Left ventricle myocardium inferior (tissue), 1 donor: ENCODE results near the gene DHCR7. TPM values are rescaled to one million over a fixed set of nuclear protein-coding genes. Genes with fewer than 3 reads are reported as not detected.

Experiments
- DNase-seq: peaks from one replicate; pipeline ENCODE4 v3.0.0-alpha.2; 2020
- H3K27ac ChIP-seq: fragments of 200-600 bp; replicated peaks from 2 replicates; pipeline ENCODE4 v1.8.0; 2021
- H3K27me3 ChIP-seq: fragments of 200-600 bp; 2 replicates; pipeline ENCODE4 v1.8.0; 2021; ENCODE audit warnings: low read depth
- H3K36me3 ChIP-seq: fragments of 200-600 bp; 2 replicates; pipeline ENCODE4 v1.8.0; 2021
- H3K4me1 ChIP-seq: fragments of 200-600 bp; 2 replicates; pipeline ENCODE4 v1.8.0; 2021
- H3K4me3 ChIP-seq: fragments of 200-600 bp; 2 replicates; pipeline ENCODE4 v1.8.0; 2021; ENCODE audit warnings: mild to moderate bottlenecking, moderate library complexity
- H3K9me3 ChIP-seq: fragments of 200-600 bp; replicated peaks from 2 replicates; pipeline ENCODE4 v1.8.0; 2021
- intact Hi-C: fragments of 100-400 bp; cut with micrococcal nuclease; formaldehyde crosslinking; loops from one replicate; pipeline ENCODE4 v1.11.0; 2022
- total RNA-seq: library from RNA; stranded (reverse); fragmentation: NEBNext Ultra II Directional; extraction: Animal tissue kit (Norgen Biotek cat#: 25700); gene quantifications from one replicate; pipeline ENCODE4 v1.2.1, GENCODE V29; 2021
- TF ChIP-seq, protein P1 (sequence below): fragments of 200-600 bp; IDR thresholded peaks from 2 replicates; pipeline ENCODE4 v1.8.0; 2021; ENCODE audit warnings: antibody characterized with exemption, mild to moderate bottlenecking, borderline replicate concordance
- donor health status: DM: no; HTN: yes; CAD: no; lungs with severe emphysema.

DHCR7 gene
- total RNA-seq, 1 donor from 2014 or later: 39.1 TPM

DNA sequence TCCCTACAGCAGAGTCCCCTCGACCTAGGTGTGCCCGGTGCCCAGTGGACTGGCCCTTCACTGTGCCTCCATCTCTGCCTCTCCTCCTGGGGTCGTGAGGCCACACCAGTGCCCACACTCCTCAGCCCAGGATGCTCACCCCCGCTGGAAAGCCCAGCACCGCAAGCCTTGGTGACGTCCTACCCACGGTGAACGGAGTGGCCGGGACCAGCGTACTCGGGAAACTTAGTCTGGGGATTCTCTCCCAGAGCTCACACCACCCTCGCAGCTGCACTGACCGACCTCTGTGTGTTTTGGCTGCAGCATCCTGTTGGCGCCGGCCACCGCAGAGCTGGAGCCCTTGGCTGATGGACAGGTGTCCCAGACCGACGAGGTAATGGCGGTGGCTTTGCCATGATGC is 43.3 kb upstream of the DHCR7 start:
- no peak for DNase-seq
- H3K27ac ChIP-seq: no peak overlapping the region
- H3K36me3 ChIP-seq: peaks cover 65% of the 10 kb centered on the region
- H3K4me1 ChIP-seq: peaks cover 9% of the 10 kb centered on the region
- TF ChIP-seq, protein P1, sequence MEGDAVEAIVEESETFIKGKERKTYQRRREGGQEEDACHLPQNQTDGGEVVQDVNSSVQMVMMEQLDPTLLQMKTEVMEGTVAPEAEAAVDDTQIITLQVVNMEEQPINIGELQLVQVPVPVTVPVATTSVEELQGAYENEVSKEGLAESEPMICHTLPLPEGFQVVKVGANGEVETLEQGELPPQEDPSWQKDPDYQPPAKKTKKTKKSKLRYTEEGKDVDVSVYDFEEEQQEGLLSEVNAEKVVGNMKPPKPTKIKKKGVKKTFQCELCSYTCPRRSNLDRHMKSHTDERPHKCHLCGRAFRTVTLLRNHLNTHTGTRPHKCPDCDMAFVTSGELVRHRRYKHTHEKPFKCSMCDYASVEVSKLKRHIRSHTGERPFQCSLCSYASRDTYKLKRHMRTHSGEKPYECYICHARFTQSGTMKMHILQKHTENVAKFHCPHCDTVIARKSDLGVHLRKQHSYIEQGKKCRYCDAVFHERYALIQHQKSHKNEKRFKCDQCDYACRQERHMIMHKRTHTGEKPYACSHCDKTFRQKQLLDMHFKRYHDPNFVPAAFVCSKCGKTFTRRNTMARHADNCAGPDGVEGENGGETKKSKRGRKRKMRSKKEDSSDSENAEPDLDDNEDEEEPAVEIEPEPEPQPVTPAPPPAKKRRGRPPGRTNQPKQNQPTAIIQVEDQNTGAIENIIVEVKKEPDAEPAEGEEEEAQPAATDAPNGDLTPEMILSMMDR: no peak
- H3K27me3 ChIP-seq: no peaks in the 10 kb centered on the region
- intact Hi-C loops: no loop called here
- no peak overlapping the region for H3K4me3 ChIP-seq
- H3K9me3 ChIP-seq: no peaks in the 10 kb centered on the region

DNA sequence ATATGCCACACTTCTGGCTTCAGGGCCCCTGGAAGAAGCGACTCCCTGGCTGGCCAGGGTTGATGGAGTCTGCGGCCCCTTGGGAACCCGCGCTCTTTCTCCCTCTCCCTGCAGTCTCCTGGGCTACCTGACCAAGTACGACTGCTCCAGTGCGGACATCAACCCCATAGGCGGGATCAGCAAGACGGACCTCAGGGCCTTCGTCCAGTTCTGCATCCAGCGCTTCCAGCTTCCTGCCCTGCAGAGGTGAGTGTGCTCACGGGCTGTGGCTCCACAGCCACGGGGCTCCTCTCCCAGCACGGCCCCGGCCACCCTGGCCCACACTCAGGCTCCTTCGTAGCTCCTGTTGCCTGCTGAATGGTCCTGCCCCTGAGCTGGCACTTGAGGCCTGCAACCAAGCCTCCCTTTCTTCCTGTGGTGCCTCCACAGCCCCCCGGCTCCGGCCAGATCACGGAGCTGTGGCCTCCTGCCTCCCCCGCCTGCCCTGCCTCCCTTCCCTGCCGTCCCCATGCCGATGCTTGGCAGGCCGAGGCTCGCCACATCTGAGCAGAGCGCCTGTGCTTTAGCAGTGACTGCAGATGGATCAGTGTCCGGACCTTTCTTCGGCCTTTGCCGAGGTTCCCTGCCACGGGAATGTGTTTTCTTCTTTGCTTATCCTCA is 42.7 kb upstream of the DHCR7 start:
- H3K4me1 ChIP-seq: peaks cover 9% of the 10 kb centered on the region
- TF ChIP-seq, protein P1: no peak
- H3K27me3 ChIP-seq: no peaks in the 10 kb centered on the region
- H3K36me3 ChIP-seq: peaks cover 65% of the 10 kb centered on the region
- intact Hi-C loops: no loop called here
- no peaks in the 10 kb centered on the region for H3K9me3 ChIP-seq
- DNase-seq: no peak
- no peak overlapping the region for H3K27ac ChIP-seq
- no peak overlapping the region for H3K4me3 ChIP-seq

DNA sequence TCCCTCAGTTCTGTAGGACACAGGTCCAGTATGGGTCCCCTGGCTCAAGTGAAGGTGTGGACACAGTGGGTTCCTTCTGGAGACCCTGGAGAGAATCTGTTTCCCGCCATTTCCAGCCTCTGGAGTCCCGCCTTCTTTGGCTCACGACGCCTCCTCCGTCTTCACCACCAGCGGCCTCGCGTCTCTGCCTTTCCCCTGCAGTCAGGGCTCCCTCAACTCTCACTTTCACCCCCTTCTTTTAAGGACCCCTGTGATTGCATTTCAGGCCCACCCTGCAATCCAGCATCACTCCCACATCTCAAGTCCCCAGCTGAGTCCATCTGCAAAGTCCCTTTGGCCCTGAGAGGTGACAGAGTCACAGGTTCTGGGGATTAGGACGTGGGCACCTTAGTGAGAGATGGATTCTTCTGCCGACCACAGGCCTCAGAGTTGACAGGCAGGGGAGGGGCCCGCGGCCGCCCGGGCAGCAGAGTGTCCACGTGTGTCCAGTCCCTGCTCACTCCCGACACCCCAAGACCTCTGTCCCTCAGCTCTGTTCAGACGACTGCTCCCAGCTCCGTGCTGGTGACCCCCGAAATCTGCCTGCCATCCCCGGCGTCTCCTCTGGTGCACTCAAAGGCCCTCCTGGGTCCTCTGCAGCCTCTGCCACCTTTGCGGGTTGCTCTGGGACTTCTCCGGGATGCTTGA is 42.0 kb upstream of the DHCR7 start:
- no peak overlapping the region for H3K4me3 ChIP-seq
- intact Hi-C loops: no loop called here
- H3K36me3 ChIP-seq: peaks cover 65% of the 10 kb centered on the region
- DNase-seq: no peak
- H3K27me3 ChIP-seq: no peaks in the 10 kb centered on the region
- TF ChIP-seq, protein P1: no peak
- peaks cover 9% of the 10 kb centered on the region for H3K4me1 ChIP-seq
- H3K9me3 ChIP-seq: no peaks in the 10 kb centered on the region
- H3K27ac ChIP-seq: no peak overlapping the region

DNA sequence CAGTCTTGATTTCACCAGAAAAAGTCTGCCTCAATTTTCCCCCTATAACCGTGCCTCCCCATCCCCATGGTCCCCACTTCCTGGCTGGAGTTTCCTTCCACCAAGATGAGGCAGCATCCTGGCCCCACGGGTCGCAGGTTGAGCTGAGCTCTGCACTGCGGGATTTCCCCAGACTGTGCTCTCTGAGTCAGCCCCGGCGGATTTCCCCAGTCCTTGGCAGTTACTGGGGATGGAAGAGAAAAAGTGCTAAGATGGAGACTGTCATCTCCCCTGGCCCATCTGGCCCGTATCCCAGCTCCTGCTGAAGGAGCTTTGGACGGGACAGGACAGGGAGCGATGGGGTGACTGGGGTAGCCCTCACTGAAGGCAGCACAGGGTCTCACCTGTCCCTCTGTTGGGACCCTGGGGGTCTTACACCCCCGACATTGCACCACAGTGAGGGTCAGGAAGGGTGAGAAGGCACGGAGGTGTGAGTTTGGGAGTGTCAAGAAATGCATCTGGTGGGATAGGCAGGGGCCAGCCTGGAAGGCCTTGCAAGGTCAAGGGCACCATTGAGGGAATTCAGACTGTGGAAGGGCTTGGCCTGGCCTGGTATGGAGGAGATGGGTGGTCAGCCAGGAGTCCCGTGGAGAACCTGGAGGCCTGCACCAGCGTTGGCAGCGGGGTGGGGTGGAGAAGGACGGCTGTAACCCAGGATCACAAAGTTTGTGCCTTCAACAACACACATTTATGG is 41.3 kb upstream of the DHCR7 start:
- no peak for DNase-seq
- Histone ChIP-seq H3K27me3 (no peaks in the 10 kb centered on the region), H3K4me3 (no peak overlapping the region), H3K36me3 (peaks cover 66% of the 10 kb centered on the region), H3K27ac (no peak overlapping the region), H3K9me3 (no peaks in the 10 kb centered on the region), H3K4me1 (peaks cover 9% of the 10 kb centered on the region)
- intact Hi-C loops: no loop called here
- TF ChIP-seq, protein P1: no peak

- peak overlapping the region; percentile 30 for H3K27ac ChIP-seq
- intact Hi-C loops: no loop called here
- peaks cover 66% of the 10 kb centered on the region for H3K36me3 ChIP-seq
- H3K4me1 ChIP-seq: peaks cover 9% of the 10 kb centered on the region
- TF ChIP-seq, protein P1: no peak
- no peaks in the 10 kb centered on the region for H3K9me3 ChIP-seq
- no peaks in the 10 kb centered on the region for H3K27me3 ChIP-seq
- H3K4me3 ChIP-seq: no peak overlapping the region
- DNase-seq: no peak
These were observed 40.6 kb upstream of the DHCR7 start for GRCh38 chr11:71488681-71489270.
